ENCODE measurements around the gene FHOD3.

Gene FHOD3

GRCh38 chr18:36296650-36297416 lies 680 bp upstream of the FHOD3 start:
- DNase-seq (ENCODE audit: low read depth), result no peak

DNA sequence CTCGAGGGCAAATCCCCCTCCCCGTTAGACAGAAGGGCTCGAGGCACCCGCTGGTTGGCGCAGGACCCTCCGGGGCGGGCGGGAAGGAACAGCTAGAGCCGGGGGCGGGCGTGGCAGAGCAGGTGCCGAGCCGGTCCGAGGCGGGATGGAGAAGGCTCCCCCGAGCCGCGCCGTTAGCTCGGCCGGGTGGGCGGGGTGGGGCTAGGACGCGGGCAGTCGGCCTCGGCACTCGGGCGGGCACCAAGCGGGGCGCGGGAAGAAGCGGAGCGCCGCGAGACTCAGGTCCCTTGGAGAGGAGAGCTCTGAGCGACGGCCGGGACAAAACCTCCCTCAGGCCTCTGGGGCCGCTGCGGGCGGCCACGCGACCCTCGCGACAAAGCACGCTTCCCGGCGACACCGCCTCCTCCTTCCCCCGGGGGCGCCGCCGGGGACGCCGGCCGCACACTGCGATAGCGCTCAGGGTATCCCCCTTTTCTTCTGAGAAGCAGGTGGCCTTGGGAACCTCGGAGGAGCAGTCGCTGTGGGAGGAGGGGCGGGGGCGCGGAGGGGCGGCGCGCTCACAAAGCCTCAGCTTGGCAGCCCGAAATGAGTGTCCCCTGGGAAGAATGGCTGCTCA lies 721 bp downstream of the FHOD3 start:
- DNase-seq (ENCODE audit: low read depth), result no peak

- DNase-seq (ENCODE audit: low read depth), result no peak
These were observed 1.5 kb downstream of the FHOD3 start for GRCh38 chr18:36299015-36299414.

DNA sequence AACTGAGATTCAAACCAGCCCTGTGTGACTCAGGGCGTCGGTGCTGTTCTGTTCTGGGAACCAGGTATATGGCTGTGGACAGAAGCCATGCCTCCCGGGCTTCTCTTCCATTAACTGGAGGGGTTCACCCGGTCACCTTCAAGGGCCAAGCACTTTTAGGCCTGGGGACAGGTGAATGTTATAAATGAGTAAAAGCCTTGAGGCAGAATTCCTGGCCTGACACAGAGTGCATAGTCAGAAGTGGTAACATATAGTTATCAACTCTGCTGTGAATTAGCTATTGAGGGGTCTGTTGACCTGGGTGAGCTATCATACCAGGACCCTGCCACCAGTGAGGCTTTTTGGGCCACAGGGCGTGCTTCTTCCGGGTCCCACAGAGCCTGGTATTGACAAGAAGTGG lies 2.7 kb downstream of the FHOD3 start:
- DNase-seq (ENCODE audit: low read depth), result no peak

- DNase-seq (ENCODE audit: low read depth), result no peak
These were observed 4.4 kb downstream of the FHOD3 start for GRCh38 chr18:36301884-36302283.

DNA sequence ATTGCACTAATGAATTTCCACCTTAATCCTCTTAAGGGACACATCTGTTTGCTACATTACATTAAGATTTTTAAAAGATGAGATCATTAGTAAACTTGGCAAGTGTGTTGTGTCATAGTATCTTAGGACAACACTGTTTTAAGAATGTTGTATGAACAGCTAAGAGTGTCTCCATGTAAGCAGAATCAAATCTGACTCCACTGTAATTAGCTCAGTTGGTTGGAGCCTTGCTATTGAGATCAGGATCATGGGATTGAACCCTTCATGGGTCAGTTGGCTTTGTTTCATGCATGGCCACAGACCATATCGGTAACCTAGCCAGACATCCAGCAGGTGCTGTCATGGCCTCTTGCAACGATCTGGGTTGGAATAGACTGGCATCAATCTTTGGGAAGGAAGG lies 5.2 kb downstream of the FHOD3 start:
- DNase-seq (ENCODE audit: low read depth), result no peak

- no peak for DNase-seq (ENCODE audit: low read depth)
These were observed 5.8 kb downstream of the FHOD3 start for GRCh38 chr18:36303211-36303844.

DNA sequence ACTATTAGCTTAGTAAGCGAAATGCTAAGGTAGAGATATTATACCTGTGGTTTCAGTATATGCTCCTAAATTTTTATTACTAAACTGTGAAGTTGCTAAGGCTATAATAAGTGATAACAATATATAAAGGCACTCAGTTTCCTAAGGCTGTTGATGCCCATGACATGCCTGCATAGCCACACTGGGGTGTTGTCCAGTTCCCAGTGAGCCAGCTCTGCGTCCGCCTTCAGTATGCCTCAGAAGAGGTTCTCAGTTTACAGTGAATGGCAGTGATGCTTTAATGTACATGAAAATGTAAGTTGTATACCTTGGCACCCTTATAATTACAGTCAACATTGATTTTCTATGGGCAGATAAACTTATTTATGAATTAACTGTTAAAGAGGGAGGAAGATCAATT lies 7.2 kb downstream of the FHOD3 start:
- DNase-seq (ENCODE audit: low read depth), result no peak

DNA sequence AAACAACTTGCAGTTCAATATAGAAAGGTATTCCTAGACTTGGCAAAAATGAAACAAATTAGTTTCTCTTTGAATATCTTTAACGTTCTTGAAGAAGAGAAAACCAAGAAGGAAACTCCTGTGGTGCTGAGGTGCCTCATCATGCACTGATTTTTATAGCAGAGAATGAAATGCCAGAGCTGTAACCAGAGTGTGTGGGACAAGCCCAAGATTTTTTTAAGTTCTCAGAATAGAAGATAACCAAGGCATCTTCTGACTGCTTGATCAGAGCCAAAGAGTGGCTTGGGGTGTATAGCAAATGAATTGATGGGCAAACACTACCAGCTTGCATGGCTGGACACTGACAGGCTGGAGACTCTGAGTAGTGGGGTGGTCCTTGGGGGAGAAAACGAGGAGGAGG lies 7.9 kb downstream of the FHOD3 start:
- DNase-seq (ENCODE audit: low read depth), result no peak

DNA sequence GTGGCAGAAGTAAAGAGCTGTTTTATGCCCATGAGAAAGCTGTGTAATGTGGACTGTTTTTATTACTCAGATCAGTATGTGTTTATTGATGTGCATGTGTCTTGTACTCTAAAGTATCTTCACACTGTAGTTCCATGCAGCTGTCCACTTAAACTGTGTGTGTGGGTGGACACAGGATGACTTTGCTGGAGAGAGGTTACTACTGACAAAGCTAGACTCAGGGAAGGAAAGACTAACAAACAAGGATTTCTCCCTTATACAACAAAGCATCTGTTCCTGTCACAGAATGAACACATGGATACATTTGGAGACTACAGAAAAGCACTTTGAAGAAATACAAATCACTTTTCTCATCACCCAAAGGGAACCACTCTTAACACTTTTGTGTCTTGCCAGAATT lies 10.0 kb downstream of the FHOD3 start:
- DNase-seq (ENCODE audit: low read depth), result no peak

DNA sequence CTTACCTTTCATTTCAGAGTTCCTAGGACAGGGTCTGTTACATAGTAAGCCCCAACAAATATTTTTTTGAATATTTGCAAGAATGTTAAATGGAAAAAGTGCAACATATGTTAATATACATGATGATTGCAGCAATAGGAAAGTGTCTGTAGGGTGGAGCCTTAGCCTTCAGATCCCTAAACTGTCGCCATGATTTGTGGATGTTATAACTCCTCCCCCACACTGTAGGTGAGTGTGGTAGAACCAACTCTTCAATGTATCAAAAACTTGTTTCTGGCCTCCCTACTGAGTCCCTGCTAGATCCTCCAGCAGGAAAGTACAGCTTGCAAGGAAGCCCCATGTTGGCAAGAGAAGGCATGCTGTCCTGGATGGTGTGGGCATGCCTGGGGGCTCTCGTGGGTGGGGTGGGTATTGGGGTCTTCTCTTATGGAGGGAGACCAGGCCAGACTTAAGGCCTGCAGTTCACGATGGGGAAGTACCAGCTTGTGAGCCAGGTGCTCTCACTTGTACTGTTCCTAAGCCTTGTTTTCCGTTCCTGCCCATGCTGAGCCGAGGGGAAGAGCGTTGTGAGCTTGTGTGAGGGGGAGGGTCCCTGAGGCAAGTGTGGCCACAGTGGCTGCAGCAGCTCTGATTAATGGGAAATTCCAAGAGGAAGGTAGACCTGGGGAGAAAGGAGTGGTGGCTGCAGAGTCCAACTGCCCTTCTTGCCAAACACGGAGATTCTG lies 11.4 kb downstream of the FHOD3 start:
- no peak for DNase-seq (ENCODE audit: low read depth)

GRCh38 chr18:36309436-36310391 lies 12.2 kb downstream of the FHOD3 start:
- DNase-seq (ENCODE audit: low read depth), result peak; percentile 92

DNA sequence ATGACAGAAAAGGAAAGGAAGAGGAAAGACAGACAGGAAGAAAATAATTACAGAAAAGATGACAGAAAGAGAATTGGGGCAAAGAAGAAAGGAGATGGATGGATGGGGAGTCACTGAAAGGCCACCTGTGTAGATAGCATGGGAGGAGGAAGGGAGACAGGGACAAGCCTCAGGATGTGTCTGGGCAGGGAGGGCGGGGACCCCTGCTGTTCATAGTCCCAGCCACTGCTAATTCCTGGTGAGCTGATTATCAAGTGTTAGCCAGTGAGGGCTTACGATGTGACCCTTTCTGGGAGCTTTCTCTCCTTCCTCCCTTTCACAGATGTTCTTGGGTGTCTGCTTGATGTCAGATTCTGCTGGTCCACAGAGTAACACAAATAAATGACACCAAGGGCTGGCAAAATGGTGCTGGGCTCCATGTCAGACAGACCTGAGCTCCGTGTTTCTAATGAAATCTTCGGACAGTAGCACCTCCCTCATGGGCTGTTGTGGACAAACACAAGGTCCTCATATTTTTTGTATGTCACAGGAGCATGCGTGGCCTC lies 13.6 kb downstream of the FHOD3 start:
- no peak for DNase-seq (ENCODE audit: low read depth)

- no peak for DNase-seq (ENCODE audit: low read depth)
These were observed 15.4 kb downstream of the FHOD3 start for GRCh38 chr18:36312806-36313395.

DNA sequence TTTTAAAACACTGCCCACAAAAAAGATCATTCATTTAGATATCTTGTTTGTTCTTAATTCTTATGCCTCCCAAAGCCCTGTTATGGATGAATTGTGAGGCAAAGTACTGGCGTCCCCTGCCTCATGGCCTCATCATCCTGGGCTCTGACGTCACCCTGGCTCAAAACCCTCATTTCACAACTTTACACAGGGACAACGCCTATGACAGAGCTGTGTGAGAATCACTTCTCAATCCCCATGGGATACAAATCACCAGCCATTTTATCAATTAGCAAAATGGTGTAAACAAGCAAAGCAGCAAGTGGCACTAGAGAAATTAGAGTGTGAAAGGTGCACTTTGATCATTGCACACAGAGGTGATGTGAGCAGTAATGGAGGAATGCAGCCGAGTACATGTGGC lies 16.6 kb downstream of the FHOD3 start:
- no peak for DNase-seq (ENCODE audit: low read depth)

GRCh38 chr18:36314754-36315153 lies 17.2 kb downstream of the FHOD3 start:
- DNase-seq (ENCODE audit: low read depth), result no peak

GRCh38 chr18:36315736-36316135 lies 18.2 kb downstream of the FHOD3 start:
- no peak for DNase-seq (ENCODE audit: low read depth)

- no peak for DNase-seq (ENCODE audit: low read depth)
These were observed 18.7 kb downstream of the FHOD3 start for GRCh38 chr18:36316246-36316645.

DNA sequence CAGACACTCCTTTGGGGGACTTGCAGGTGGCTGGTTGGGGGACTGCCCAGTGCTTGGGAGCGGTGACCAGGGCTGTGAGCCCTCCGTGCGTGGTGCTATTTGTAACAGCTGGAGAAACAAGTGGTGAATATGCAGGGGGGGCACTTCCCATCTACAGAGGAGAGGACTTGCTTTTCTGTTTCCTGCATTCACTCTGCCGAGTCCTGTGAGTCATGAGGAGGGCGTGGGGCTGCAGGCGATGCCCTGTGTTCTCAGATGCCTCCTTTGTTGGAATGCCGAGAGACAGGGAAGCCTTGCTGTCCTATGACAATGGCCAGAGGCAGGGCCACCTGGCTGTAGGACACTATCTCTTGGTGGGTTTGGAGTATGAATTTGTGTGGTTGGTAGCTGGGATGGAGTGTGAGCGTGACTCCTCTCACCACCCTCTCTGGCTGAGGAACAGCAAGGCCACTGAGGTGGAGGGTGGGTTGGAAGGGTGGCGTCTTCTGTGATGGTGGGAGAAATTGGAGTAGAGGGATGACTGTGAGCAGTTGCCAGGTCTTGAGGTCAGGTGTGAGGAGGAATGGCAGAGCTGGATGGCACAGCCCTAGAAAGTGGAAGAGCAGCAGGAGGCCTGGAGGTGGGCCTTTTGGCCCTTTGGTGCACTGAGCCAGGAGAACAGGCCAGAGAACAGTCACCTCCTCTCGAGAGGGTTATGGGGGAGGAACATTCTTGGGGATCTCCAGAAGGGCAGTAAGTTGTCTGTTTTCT lies 24.3 kb downstream of the FHOD3 start:
- DNase-seq (ENCODE audit: low read depth), result no peak

DNA sequence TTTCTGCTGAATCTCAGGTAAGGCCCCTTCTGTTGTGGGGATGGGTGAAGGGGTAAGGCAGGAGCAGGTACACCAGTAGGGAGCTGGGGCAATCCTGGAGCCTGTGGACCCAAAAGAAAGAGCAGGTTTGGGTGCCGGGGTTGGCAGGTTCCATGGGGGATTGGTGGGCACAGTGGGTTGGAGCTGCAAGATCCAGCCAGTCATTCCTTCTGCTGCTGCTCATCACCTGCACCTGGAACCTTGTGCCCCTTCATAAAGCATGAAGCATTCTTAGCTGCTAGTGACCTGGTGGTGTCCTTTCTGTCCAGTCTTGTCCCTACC lies 24.9 kb downstream of the FHOD3 start:
- DNase-seq (ENCODE audit: low read depth), result no peak

Measured in HS-5 (cell line).